Activated T-cell treated with anti-CD3 and anti-CD28 coated beads, Interleukin-2, amount 50 U/mL, for 48 hours (primary cell): Measurements from ENCODE around the gene HSPA1A.
A peak's percentile ranks its signal among the peaks of the same experiment; 100 is the strongest.
"Not testable (repeated sequence)": the region's sequence is repeated elsewhere in the genome, so short reads cannot be mapped to it uniquely, and the experiment has no call there.

Experiments
- DNase-seq, 2 experiments: peaks; one replicate each; pipeline ENCODE4 v3.0.0-alpha.2; 2020

HSPA1A gene

DNA sequence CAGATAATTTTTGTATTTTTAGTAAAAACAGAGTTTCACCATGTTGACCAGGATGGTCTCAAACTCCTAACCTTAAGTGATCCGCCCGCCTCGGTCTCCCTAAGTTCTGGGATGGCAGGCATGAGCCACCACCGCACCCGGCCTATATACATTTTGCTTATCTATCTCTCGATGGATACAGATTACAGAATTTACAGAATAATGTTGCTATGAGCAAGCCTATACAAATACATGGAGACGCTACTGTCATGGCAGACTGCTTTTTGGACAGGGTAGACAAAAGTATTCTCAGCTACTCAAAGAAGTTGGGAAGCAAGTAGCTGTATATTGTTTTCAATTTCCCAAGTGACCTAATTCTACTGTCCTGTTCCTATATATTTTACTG, 1.9 kb upstream of the HSPA1A start:
- no peak for DNase-seq

GRCh38 chr6:31814677-31815024, 692 bp upstream of the HSPA1A start:
- peak; percentile 77 to 78 for DNase-seq

GRCh38 chr6:31817133-31817928, 2.0 kb downstream of the HSPA1A start:
- peak in 1 of 2 experiments; percentile 48 for DNase-seq

DNA sequence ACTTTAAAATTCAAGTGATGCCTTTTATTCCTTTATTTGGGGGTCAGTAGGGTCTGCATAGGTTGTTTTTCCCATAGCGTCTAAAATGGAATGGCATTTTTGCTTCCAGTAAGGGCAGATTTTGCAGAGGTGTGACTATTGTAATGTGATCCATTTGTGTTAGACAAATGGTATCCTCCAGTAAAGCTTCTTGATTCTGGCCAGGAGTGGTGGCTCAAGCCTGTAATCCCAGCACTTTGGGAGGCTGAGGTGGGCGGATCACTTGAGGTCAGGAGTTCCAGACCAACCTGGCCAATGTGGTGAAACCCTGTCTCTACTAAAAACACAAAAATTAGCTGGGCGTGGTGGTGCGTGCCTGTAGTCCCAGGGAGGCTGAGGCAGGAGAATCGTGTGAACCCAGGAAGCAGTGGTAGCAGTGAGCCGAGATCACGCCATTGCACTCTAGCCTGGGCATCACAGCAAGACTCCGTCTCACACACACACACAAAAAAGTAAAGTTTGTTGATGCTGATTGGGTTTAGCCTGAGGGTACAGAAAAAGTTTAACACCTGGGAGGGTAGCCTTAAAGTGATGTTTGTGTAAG, 2.7 kb downstream of the HSPA1A start:
- DNase-seq, result peak; percentile 32 to 36

GRCh38 chr6:31819871-31820299, 4.5 kb downstream of the HSPA1A start:
- DNase-seq, result no peak

DNA sequence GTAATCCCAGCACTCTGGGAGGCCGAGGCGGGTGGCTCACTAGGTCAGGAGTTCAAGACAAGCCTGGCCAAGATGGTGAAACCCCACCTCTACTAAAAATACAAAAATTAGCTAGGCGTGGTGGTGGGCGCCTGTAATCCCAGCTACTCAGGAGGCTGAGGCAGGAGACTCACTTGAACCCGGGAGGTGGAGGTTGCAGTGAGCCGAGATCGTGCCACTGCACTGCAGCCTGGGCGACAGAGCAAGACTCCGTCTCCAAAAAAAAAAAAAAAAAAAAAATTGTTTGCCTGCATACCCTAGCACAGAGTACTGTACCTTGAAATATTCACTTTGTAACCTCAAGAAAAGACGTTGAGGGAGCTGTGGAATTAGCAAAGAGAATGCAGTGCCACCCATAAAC, 5.1 kb downstream of the HSPA1A start:
- DNase-seq, result not testable (repeated sequence)

DNA sequence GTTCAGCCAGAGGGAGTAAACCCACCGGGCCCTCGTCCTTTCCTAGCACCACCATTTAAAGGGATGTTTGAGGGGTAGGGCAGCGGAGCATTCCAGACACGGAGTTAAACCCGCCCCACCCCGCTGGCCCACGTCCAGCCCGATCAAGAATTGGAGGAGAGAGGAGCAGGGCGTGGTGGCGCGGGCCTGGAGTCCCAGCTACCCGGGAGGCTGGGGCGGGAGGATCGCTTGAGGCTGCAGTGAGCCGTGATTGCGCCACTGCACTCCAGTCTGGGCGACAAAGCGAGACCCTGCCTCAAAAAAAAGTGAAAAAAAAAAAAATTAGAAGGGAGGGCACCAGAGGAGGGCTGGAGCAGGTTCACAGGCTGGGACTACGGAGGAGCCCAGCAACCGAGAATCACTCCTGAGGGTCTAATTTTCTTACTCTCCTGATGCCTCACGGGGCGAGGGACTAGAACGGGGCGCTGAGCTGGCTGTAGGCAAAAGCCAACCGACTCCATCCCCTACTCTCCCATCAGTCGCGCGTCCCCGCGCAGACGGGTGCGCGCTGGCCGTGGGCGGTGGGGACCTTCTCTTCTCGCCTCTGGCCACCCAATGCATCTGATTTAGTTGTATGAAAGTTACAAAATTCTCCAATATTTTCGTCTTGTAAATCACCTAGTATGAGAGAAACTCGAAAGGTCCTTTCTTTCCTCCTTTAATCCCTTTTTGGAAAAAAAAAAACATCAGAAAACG, 6.1 kb downstream of the HSPA1A start:
- DNase-seq, result peak; percentile 86 to 87

GRCh38 chr6:31822036-31822821, 6.9 kb downstream of the HSPA1A start:
- peak; percentile 78 to 79 for DNase-seq

GRCh38 chr6:31823592-31824196, 8.4 kb downstream of the HSPA1A start:
- not testable (repeated sequence) for DNase-seq

GRCh38 chr6:31825553-31825952, 10.2 kb downstream of the HSPA1A start:
- no peak for DNase-seq

DNA sequence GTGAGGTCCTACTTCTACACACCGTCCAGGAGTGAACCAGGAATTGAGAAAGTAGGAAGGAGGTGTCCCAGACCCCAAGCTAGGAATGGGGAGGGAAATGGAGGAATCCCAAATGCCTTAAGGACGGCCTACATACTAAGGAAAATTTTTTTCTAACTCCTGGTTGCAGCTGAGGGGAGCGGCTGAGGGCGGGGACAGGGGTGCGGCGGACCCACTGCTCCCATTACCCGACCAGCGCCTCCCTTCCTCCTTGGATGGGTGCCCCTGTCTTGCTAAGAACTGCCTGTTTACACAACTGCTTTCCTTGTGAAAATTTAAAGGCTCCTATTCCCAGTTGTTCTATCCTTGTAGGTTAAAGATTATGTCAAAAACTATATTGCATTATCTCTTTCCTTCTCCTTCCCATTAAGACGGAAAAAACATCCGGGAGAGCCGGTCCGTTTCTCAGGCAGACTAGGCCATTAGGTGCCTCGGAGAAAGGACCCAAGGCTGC, 11.5 kb downstream of the HSPA1A start:
- DNase-seq, result peak in 1 of 2 experiments; percentile 55

GRCh38 chr6:31827286-31828079, 12.1 kb downstream of the HSPA1A start, which contains the start of gene HSPA1B:
Gene HSPA1B, plus strand, starts transcription at chr6:31827738. Its CDS starts 213 bp downstream, at chr6:31827951.
- peak; percentile 93 to 95 for DNase-seq

DNA sequence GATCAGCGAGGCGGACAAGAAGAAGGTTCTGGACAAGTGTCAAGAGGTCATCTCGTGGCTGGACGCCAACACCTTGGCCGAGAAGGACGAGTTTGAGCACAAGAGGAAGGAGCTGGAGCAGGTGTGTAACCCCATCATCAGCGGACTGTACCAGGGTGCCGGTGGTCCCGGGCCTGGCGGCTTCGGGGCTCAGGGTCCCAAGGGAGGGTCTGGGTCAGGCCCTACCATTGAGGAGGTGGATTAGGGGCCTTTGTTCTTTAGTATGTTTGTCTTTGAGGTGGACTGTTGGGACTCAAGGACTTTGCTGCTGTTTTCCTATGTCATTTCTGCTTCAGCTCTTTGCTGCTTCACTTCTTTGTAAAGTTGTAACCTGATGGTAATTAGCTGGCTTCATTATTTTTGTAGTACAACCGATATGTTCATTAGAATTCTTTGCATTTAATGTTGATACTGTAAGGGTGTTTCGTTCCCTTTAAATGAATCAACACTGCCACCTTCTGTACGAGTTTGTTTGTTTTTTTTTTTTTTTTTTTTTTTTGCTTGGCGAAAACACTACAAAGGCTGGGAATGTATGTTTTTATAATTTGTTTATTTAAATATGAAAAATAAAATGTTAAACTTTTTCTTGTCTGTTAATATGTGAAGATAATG, 14.4 kb downstream of the HSPA1A start:
- peak in 1 of 2 experiments; percentile 34 for DNase-seq

- no peak for DNase-seq
These were observed 15.6 kb downstream of the HSPA1A start for GRCh38 chr6:31830886-31831335.

DNA sequence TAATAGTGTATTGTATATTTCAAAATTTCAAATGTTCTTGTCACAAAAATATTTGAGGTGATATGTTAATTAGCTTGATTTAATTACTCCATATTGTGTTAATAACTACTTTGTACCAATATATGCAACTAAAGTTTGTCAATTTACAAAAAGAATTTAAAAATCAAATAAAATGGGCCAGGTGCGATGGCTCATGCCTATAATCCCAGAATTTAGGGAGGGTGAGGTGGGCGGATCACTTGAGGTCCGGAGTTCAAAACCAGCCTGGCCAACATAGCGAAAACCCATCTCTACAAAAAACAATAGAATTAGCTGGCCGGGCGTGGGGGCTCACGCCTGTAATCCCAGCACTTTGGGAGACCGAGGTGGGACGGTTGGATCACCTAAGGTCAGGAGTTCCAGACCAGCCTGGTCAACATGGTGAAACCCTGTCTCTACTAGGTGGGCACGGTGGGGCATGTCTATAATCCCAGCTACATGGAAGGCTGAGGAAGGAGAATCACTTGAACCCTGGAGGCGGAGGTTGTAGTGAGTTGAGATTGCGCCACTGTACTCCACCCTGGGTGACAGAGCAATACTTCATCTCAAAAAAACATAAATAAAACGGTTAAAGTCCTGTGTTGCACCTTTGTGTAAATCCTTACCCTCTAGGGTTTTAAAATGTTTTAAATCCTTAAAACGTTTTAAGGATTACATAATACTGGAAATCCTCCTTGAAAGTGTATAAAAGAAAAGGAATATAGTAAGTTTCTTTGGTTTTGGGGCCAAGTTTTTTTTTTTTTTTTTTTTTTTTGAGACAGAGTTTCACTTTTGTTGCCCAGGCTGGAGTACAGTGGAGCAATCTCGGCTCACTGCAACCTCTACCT, 16.2 kb downstream of the HSPA1A start:
- DNase-seq, result no peak

GRCh38 chr6:31834367-31835250, 19.3 kb downstream of the HSPA1A start:
- DNase-seq, result peak; percentile 89 to 90

DNA sequence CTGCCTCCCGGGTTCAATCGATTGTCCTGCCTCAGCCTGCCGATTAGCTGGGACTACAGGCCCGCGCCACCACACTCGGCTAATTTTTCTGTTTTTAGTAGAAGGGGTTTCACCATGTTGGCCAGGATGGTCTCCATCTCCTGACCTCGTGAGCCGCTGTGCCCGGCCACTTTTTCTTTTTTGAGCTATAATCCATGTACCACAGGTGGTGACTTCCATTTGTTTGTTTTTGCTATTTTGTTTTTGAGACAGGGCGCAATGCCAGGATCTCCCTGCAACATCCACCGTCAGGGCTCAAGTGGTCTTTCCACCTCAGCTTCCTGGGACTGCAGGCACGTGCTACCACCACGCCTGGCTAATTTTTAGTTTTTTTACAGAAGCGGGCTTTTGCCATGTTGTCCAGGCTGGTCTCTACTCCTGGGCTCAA, 20.7 kb downstream of the HSPA1A start:
- DNase-seq, result peak; percentile 26 to 31
